B cell (primary cell): ENCODE results near the gene RAB3C. TPM values are rescaled to one million over a fixed set of nuclear protein-coding genes. Genes with fewer than 3 reads are reported as not detected.

Source experiments
- ATAC-seq: fragments of 200-7000 bp; cut with Tn5 transposase; one replicate; pipeline ENCODE4 v1.10.0; 2021; ENCODE audit warnings: low read depth, mild to moderate bottlenecking, moderate number of reproducible peaks, moderate library complexity
- CTCF ChIA-PET: fragments of 350-600 bp; sonication (Branson Sonifier 250); formaldehyde crosslinking; loops from one replicate; lab custom pipeline; 2021; ENCODE audit warnings: antibody characterized with exemption, inconsistent platforms; lab: Charles Lee
- POLR2A ChIA-PET: fragments of 350-600 bp; sonication (Branson Sonifier 250); formaldehyde crosslinking; loops from one replicate; lab custom pipeline; 2021; ENCODE audit warnings: antibody characterized with exemption; lab: Charles Lee
- DNase-seq: peaks from one replicate; pipeline ENCODE4 v3.0.0; 2013
- H2AFZ ChIP-seq: 2 replicates; pipeline ENCODE4 v1.6.1; 2012; ENCODE audit warnings: mild to moderate bottlenecking, low read depth, low read length; ENCODE audit not compliant: insufficient read depth, poor library complexity, severe bottlenecking
- H3K27ac ChIP-seq, 2 donors: 1 replicate in 1 of 2; 2 replicates in 1 of 2; pipeline ENCODE4 v1.5.1; 2012 to 2013; ENCODE audit warnings: low read length in 2 of 2, mild to moderate bottlenecking in 2 of 2, moderate library complexity in 1 of 2
- H3K27me3 ChIP-seq, 4 experiments: fragments of 200-600 bp in 1 of 4; sonication (generic) in 1 of 4; replicated peaks in 1 of 4; 1 replicate in 2 of 4; 2 replicates in 2 of 4; pipeline versions ENCODE4 v1.6.1 to v1.7.0; 2013 to 2016; ENCODE audit warnings: low read length in 3 of 4, mild to moderate bottlenecking in 2 of 4, mixed read lengths in 1 of 4, moderate library complexity in 1 of 4; ENCODE audit not compliant: insufficient read depth in 4 of 4, control insufficient read depth in 3 of 4; ENCODE audit errors: control extremely low read depth in 1 of 4
- H3K36me3 ChIP-seq, 2 experiments: replicated peaks in 1 of 2; 1 replicate in 1 of 2; 2 replicates in 1 of 2; pipeline versions ENCODE4 v1.6.1 to v1.7.1; 2013; ENCODE audit warnings: low read length in 1 of 2; ENCODE audit not compliant: insufficient read depth in 2 of 2, control insufficient read depth in 1 of 2; ENCODE audit errors: control extremely low read depth in 1 of 2, extremely low read depth in 1 of 2
- H3K4me1 ChIP-seq, 2 donors: fragments of 200-600 bp in 1 of 2; sonication (generic) in 1 of 2; 1 replicate in 1 of 2; 2 replicates in 1 of 2; pipeline versions ENCODE4 v1.5.1 to v1.6.1; 2013 to 2017; ENCODE audit warnings: low read length in 2 of 2; ENCODE audit not compliant: control insufficient read depth in 2 of 2, insufficient read depth in 2 of 2
- H3K4me2 ChIP-seq: replicated peaks from 2 replicates; pipeline ENCODE3; 2012; ENCODE audit warnings: mild to moderate bottlenecking, low read depth, low read length; ENCODE audit not compliant: poor library complexity, severe bottlenecking
- H3K4me3 ChIP-seq, 5 experiments: fragments of 200-600 bp in 1 of 5; sonication (generic) in 1 of 5; 1 replicate in 3 of 5; 2 replicates in 2 of 5; pipeline versions ENCODE4 v1.5.1 to v1.7.0; 2011 to 2016; ENCODE audit warnings: low read length in 4 of 5, mild to moderate bottlenecking in 4 of 5, low read depth in 2 of 5, control low read depth in 1 of 5, moderate library complexity in 1 of 5; ENCODE audit not compliant: insufficient read depth in 1 of 5; ENCODE audit errors: control extremely low read depth in 1 of 5, extremely low read depth in 1 of 5
- H3K79me2 ChIP-seq: fragments of 200-600 bp; sonication (generic); one replicate; pipeline ENCODE4 v1.6.0; 2016; ENCODE audit warnings: low read length; ENCODE audit not compliant: control insufficient read depth, insufficient read depth
- H3K9ac ChIP-seq: fragments of 200-600 bp; sonication (generic); 2 replicates; pipeline ENCODE4 v1.6.1; 2017; ENCODE audit warnings: mild to moderate bottlenecking, low read length, moderate library complexity
- H3K9me3 ChIP-seq, 3 donors: one replicate each; pipeline versions ENCODE4 v1.6.1 to v1.7.1; 2013; ENCODE audit warnings: low read length in 2 of 3; ENCODE audit not compliant: control insufficient read depth in 2 of 3, insufficient read depth in 1 of 3; ENCODE audit errors: control extremely low read depth in 1 of 3
- H4K20me1 ChIP-seq: 2 replicates; pipeline ENCODE4 v1.6.0; 2012; ENCODE audit warnings: mild to moderate bottlenecking, low read length; ENCODE audit not compliant: insufficient read depth, control insufficient read depth, poor library complexity, severe bottlenecking
- H3K27ac Mint-ChIP-seq: one replicate; pipeline ENCODE4 v1.8.0; 2021; ENCODE audit warnings: mixed read lengths
- H3K27me3 Mint-ChIP-seq: one replicate; pipeline ENCODE4 v1.8.0; 2021; ENCODE audit warnings: mixed read lengths
- H3K4me1 Mint-ChIP-seq: one replicate; pipeline ENCODE4 v1.8.0; 2021; ENCODE audit warnings: mixed read lengths
- H3K4me3 Mint-ChIP-seq: one replicate; pipeline ENCODE4 v1.8.0; 2021; ENCODE audit warnings: mixed read lengths
- H3K9me3 Mint-ChIP-seq: one replicate; pipeline ENCODE4 v1.8.0; 2022; ENCODE audit warnings: mixed read lengths; ENCODE audit not compliant: insufficient read depth
- EZH2 ChIP-seq: IDR thresholded peaks from 2 replicates; pipeline ENCODE4 v1.6.1; 2012; ENCODE audit warnings: borderline replicate concordance, low read depth, mild to moderate bottlenecking, moderate library complexity, low read length; ENCODE audit not compliant: insufficient read depth, poor library complexity, severe bottlenecking
- WGBS: methylation state at CpG from one replicate; pipeline ENCODE4 v1.1.5; 2013; ENCODE audit warnings: missing lambda C conversion rate; ENCODE audit not compliant: insufficient coverage; 5-methylcytosine and 5-hydroxymethylcytosine counted together
- intact Hi-C: fragments of 100-400 bp; cut with micrococcal nuclease; formaldehyde crosslinking; loops from one replicate; pipeline ENCODE4 v1.10.0; 2022
- polyA plus RNA-seq: library from polyadenylated mRNA; depleted of rRNA; stranded (reverse); fragments of >200 nt; gene quantifications from 2 replicates; pipeline ENCODE4 v1.2.3, GENCODE V29; 2012
- total RNA-seq, 2 donors: library from RNA; stranded (reverse); fragments of 120-200 nt in 1 of 2; gene quantifications; 1 replicate in 1 of 2; 2 replicates in 1 of 2; pipeline versions ENCODE4 v1.2.3 to v1.2.4, GENCODE V29; 2013 to 2022
- TF ChIP-seq, protein P1 (sequence below): fragments of 200-600 bp; IDR thresholded peaks from one replicate; pipeline ENCODE4 v1.8.0; 2022; ENCODE audit warnings: antibody characterized with exemption, mild to moderate bottlenecking

The RAB3C gene
- total and polyA plus RNA-seq, 2 donors (not counting 1 experiment from before 2014, with no cell fraction given), result 0.20 to 0.58 TPM

- no peak for ATAC-seq
- H4K20me1 ChIP-seq, result no peaks in the 10 kb centered on the region
- intact Hi-C loops, result no loop called here
- no peaks in the 10 kb centered on the region for H3K27me3 ChIP-seq
- peaks cover 3% of the 10 kb centered on the region for H3K4me1 Mint-ChIP-seq
- no peak overlapping the region for H3K9ac ChIP-seq
- no peak overlapping the region for H3K27ac ChIP-seq
- ChIA-PET CTCF (no interaction called here), POLR2A (no interaction called here)
- no peak for DNase-seq
- H3K4me3 Mint-ChIP-seq, result no peak overlapping the region
- no peaks in the 10 kb centered on the region for H3K36me3 ChIP-seq
- H3K4me3 ChIP-seq, result no peak overlapping the region
- H3K9me3 ChIP-seq, result no peaks in the 10 kb centered on the region
- no peaks in the 10 kb centered on the region for H3K27me3 Mint-ChIP-seq
- no peaks in the 10 kb centered on the region for H3K79me2 ChIP-seq
- H3K27ac Mint-ChIP-seq, result no peak overlapping the region
- peaks cover 0 to 3% of the 10 kb centered on the region in 2 donors for H3K4me1 ChIP-seq
- H3K4me2 ChIP-seq, result no peak overlapping the region
- H2AFZ ChIP-seq, result no peak overlapping the region
- H3K9me3 Mint-ChIP-seq, result no peaks in the 10 kb centered on the region
- 0% methylated on average over 2 of the region's 2 CpGs for whole genome bisulfite sequencing
- TF ChIP-seq, protein P1, sequence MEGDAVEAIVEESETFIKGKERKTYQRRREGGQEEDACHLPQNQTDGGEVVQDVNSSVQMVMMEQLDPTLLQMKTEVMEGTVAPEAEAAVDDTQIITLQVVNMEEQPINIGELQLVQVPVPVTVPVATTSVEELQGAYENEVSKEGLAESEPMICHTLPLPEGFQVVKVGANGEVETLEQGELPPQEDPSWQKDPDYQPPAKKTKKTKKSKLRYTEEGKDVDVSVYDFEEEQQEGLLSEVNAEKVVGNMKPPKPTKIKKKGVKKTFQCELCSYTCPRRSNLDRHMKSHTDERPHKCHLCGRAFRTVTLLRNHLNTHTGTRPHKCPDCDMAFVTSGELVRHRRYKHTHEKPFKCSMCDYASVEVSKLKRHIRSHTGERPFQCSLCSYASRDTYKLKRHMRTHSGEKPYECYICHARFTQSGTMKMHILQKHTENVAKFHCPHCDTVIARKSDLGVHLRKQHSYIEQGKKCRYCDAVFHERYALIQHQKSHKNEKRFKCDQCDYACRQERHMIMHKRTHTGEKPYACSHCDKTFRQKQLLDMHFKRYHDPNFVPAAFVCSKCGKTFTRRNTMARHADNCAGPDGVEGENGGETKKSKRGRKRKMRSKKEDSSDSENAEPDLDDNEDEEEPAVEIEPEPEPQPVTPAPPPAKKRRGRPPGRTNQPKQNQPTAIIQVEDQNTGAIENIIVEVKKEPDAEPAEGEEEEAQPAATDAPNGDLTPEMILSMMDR, result no peak
- no peak for TF ChIP-seq EZH2
Observed at GRCh38 chr5:58635416-58635815, 52.5 kb downstream of the RAB3C start.

DNA sequence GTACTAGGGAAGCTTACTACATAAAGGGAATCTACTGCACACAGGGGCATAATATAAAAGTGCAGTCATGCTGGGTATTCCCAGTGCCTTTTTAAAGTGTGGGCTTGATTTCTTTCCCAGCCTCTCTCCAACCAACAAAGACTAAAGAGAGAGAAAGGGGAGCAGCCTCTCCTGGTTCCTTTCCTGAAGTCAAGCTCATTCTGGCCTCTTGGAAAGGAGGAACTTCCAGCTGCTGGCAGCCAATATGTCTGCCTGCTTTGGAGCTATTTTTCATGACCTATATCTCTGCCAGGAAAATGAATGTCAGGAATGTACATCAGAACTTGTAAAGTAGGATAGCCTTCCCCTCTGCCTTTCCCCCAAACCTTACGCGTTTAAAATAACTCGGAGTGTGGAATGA lies 57.1 kb downstream of the RAB3C start:
- H3K27me3 Mint-ChIP-seq, result no peaks in the 10 kb centered on the region
- H4K20me1 ChIP-seq, result no peaks in the 10 kb centered on the region
- DNase-seq (no peak), ATAC-seq (no peak)
- H3K4me2 ChIP-seq, result no peak overlapping the region
- ChIA-PET CTCF (no interaction called here), POLR2A (no interaction called here)
- no peak overlapping the region for H3K4me3 Mint-ChIP-seq
- H3K36me3 ChIP-seq, result no peaks in the 10 kb centered on the region
- peaks cover 0 to 3% of the 10 kb centered on the region in 2 donors for H3K4me1 ChIP-seq
- intact Hi-C loops, result no loop called here
- H3K9me3 Mint-ChIP-seq, result no peaks in the 10 kb centered on the region
- no peak for TF ChIP-seq EZH2
- TF ChIP-seq, protein P1, result no peak
- H3K27ac ChIP-seq, result no peak overlapping the region
- H3K4me3 ChIP-seq, result no peak overlapping the region
- no peaks in the 10 kb centered on the region for H3K79me2 ChIP-seq
- no peaks in the 10 kb centered on the region for H3K9me3 ChIP-seq
- no peak overlapping the region for H2AFZ ChIP-seq
- H3K27me3 ChIP-seq, result no peaks in the 10 kb centered on the region
- H3K27ac Mint-ChIP-seq, result no peak overlapping the region
- no peak overlapping the region for H3K9ac ChIP-seq
- WGBS, result no CpG with 5 or more reads among the region's 3 CpGs
- H3K4me1 Mint-ChIP-seq, result peaks cover 3% of the 10 kb centered on the region
